Neural cell (in vitro differentiated cells): Measurements from ENCODE around the gene ATG3. TPM values are rescaled to one million over a fixed set of nuclear protein-coding genes. Genes with fewer than 3 reads are reported as not detected.

ENCODE experiments used
- H2AFZ ChIP-seq: fragments of 200-600, 300-800 bp; sonication (generic), shearing (Covaris generic); 2 replicates; pipeline ENCODE4 v1.6.0; 2014; ENCODE audit warnings: low read depth, mild to moderate bottlenecking, antibody characterized with exemption, low read length, moderate library complexity
- H3F3A ChIP-seq: fragments of 200-600 bp; shearing (Covaris generic); 2 replicates; pipeline ENCODE4 v1.6.1; 2016; ENCODE audit warnings: mild to moderate bottlenecking, moderate library complexity, mixed read lengths, antibody characterized with exemption, low read length; ENCODE audit not compliant: insufficient read depth, poor library complexity, severe bottlenecking
- H3K27ac ChIP-seq: fragments of 200-600, 300-800 bp; sonication (generic), shearing (Covaris generic); 2 replicates; pipeline ENCODE4 v1.5.1; 2014; ENCODE audit warnings: mild to moderate bottlenecking, low read length, moderate library complexity
- H3K27me3 ChIP-seq: fragments of 300-800, 200-600 bp; sonication (generic), shearing (Covaris generic); 2 replicates; pipeline ENCODE4 v1.6.0; 2014; ENCODE audit warnings: mild to moderate bottlenecking, low read depth, low read length, moderate library complexity; ENCODE audit not compliant: insufficient read depth
- H3K36me3 ChIP-seq: fragments of 300-800, 200-600 bp; sonication (generic), shearing (Covaris generic); 2 replicates; pipeline ENCODE4 v1.5.1; 2014; ENCODE audit warnings: mild to moderate bottlenecking, antibody characterized with exemption, low read length, moderate library complexity; ENCODE audit not compliant: insufficient read depth
- H3K4me2 ChIP-seq: fragments of 300-800, 200-600 bp; sonication (generic), shearing (Covaris generic); 2 replicates; pipeline ENCODE4 v1.6.0; 2014; ENCODE audit warnings: mild to moderate bottlenecking, low read length
- H3K4me3 ChIP-seq: fragments of 300-800, 200-600 bp; sonication (generic), shearing (Covaris generic); 2 replicates; pipeline ENCODE4 v1.5.1; 2014; ENCODE audit warnings: mild to moderate bottlenecking, low read length, moderate library complexity
- H3K79me2 ChIP-seq: fragments of 200-600 bp; shearing (Covaris generic); replicated peaks from 2 replicates; pipeline ENCODE4 v1.6.0; 2014; ENCODE audit warnings: mild to moderate bottlenecking, low read length, moderate library complexity; ENCODE audit not compliant: insufficient read depth
- H3K9ac ChIP-seq: fragments of 300-800, 200-600 bp; sonication (generic), shearing (Covaris generic); 2 replicates; pipeline ENCODE4 v1.6.1; 2016; ENCODE audit warnings: mild to moderate bottlenecking, low read length, mixed read lengths
- H3K9me2 ChIP-seq: fragments of 200-600 bp; shearing (Covaris generic); 2 replicates; pipeline ENCODE4 v1.6.1; 2016; ENCODE audit warnings: mild to moderate bottlenecking, low read length, mixed read lengths; ENCODE audit not compliant: insufficient read depth
- H3K9me3 ChIP-seq: fragments of 200-600, 300-800 bp; sonication (generic), shearing (Covaris generic); 2 replicates; pipeline ENCODE4 v1.6.1; 2016; ENCODE audit warnings: mild to moderate bottlenecking, mixed run types, low read length, moderate library complexity, mixed read lengths
- H4K20me1 ChIP-seq: fragments of 200-600 bp; shearing (Covaris generic); 2 replicates; pipeline ENCODE4 v1.6.1; 2016; ENCODE audit warnings: mild to moderate bottlenecking, mixed run types; ENCODE audit not compliant: insufficient read depth
- CTCF ChIP-seq: fragments of 450-650 bp; IDR thresholded peaks from 2 replicates; pipeline ENCODE4 v1.5.1; 2014; ENCODE audit warnings: antibody characterized with exemption, mild to moderate bottlenecking, moderate library complexity; ENCODE audit not compliant: poor library complexity, severe bottlenecking
- EP300 ChIP-seq: fragments of 450-650 bp; conservative IDR thresholded peaks from 2 replicates; pipeline ENCODE4 v1.6.1; 2014; ENCODE audit warnings: antibody characterized with exemption, mild to moderate bottlenecking, moderate library complexity; ENCODE audit not compliant: poor library complexity, severe bottlenecking
- EZH2 ChIP-seq: fragments of 200-600, 300-800 bp; shearing (Covaris generic), sonication (generic); IDR thresholded peaks from 2 replicates; pipeline ENCODE4 v1.6.1; 2014; ENCODE audit warnings: antibody characterized with exemption, low read length, borderline replicate concordance, mild to moderate bottlenecking; ENCODE audit not compliant: insufficient read depth, poor library complexity, severe bottlenecking
- MXI1 ChIP-seq: fragments of 450-650 bp; conservative IDR thresholded peaks from 2 replicates; pipeline ENCODE4 v1.6.1; 2014; ENCODE audit warnings: antibody characterized with exemption, mild to moderate bottlenecking; ENCODE audit not compliant: poor library complexity, severe bottlenecking
- POLR2AphosphoS5 ChIP-seq: IDR thresholded peaks from 2 replicates; pipeline ENCODE4 v1.6.1; 2012
- RAD21 ChIP-seq: fragments of 450-650 bp; conservative IDR thresholded peaks from 2 replicates; pipeline ENCODE4 v1.6.1; 2014; ENCODE audit warnings: antibody characterized with exemption, mild to moderate bottlenecking, moderate library complexity
- REST ChIP-seq: IDR thresholded peaks from 2 replicates; pipeline ENCODE4 v1.6.1; 2012; ENCODE audit warnings: borderline replicate concordance
- SMC3 ChIP-seq: fragments of 450-650 bp; conservative IDR thresholded peaks from 2 replicates; pipeline ENCODE4 v1.6.1; 2014; ENCODE audit warnings: antibody characterized with exemption, mild to moderate bottlenecking, moderate library complexity; ENCODE audit not compliant: poor library complexity
- TAF1 ChIP-seq: IDR thresholded peaks from 2 replicates; pipeline ENCODE4 v1.6.1; 2012; ENCODE audit warnings: low read depth
- polyA plus RNA-seq: library from polyadenylated mRNA; depleted of rRNA; stranded (reverse); fragments of >200 nt; gene quantifications from 2 replicates; pipeline ENCODE4 v1.2.3, GENCODE V29; 2014

ATG3 gene
- polyA plus RNA-seq, 1 donor from 2014 or later = 49.3 TPM

- no peak overlapping the region for H3K4me2 ChIP-seq
- H4K20me1 ChIP-seq = no peaks in the 10 kb centered on the region
- H3K36me3 ChIP-seq = peaks cover 15% of the 10 kb centered on the region
- no peaks in the 10 kb centered on the region for H3F3A ChIP-seq
- TF ChIP-seq RAD21 = no peak
- TF ChIP-seq CTCF = no peak
- H3K4me3 ChIP-seq = no peak overlapping the region
- H3K27ac ChIP-seq = no peak overlapping the region
- no peak overlapping the region for H2AFZ ChIP-seq
- no peaks in the 10 kb centered on the region for H3K9me2 ChIP-seq
- H3K79me2 ChIP-seq = no peaks in the 10 kb centered on the region
- H3K9me3 ChIP-seq = no peaks in the 10 kb centered on the region
- H3K27me3 ChIP-seq = no peaks in the 10 kb centered on the region
- no peak overlapping the region for H3K9ac ChIP-seq
These were observed 31.5 kb upstream of the ATG3 start for GRCh38 chr3:112593258-112593657.

- Histone ChIP-seq H3K27ac (no peak overlapping the region), H3K4me3 (no peak overlapping the region), H3K36me3 (peaks cover 4% of the 10 kb centered on the region), H3K4me2 (no peak overlapping the region), H3K9me3 (no peaks in the 10 kb centered on the region), H3K9me2 (no peaks in the 10 kb centered on the region), H3K27me3 (no peaks in the 10 kb centered on the region), H3F3A (no peaks in the 10 kb centered on the region), H4K20me1 (no peaks in the 10 kb centered on the region), H3K79me2 (no peaks in the 10 kb centered on the region), H3K9ac (no peak overlapping the region), H2AFZ (no peak overlapping the region)
- TF ChIP-seq RAD21 (no peak), SMC3 (no peak), POLR2AphosphoS5 (no peak), CTCF (no peak), EP300 (no peak), EZH2 (no peak), REST (no peak), MXI1 (no peak), TAF1 (no peak)
These were observed 25.6 kb upstream of the ATG3 start for GRCh38 chr3:112587336-112587735.
